H1 (cell line): ENCODE results near the gene SMTNL2.

Experiments
- CHD2 ChIP-seq: IDR thresholded peaks from 2 replicates; pipeline ENCODE4 v1.6.1; 2012; ENCODE audit warnings: low read length, improper control_type of control experiment
- SP2 ChIP-seq: IDR thresholded peaks from 2 replicates; pipeline ENCODE4 v1.6.1; 2012; ENCODE audit warnings: mild to moderate bottlenecking, low read length, inconsistent platforms

- no peak for TF ChIP-seq CHD2
- no peak for TF ChIP-seq SP2
Observed at GRCh38 chr17:4594931-4595684, 10.8 kb downstream of the SMTNL2 start.
